Thoracic aorta (tissue), 2 donors: Measurements from ENCODE around the gene MAP1LC3B. TPM values are rescaled to one million over a fixed set of nuclear protein-coding genes. Genes with fewer than 3 reads are reported as not detected.

Source experiments
- ATAC-seq: fragments of 150-250 bp; one replicate; pipeline ENCODE4 v1.8.0; 2017; ENCODE audit warnings: low read depth; ENCODE audit not compliant: insufficient number of reproducible peaks, low FRiP score
- DNase-seq: peaks from one replicate; pipeline ENCODE4 v3.0.0-alpha.2; 2020; ENCODE audit warnings: low spot score
- H3K27ac ChIP-seq, 2 donors: fragments of 200-600 bp; sonication (generic); 1 replicate in 1 of 2; 2 replicates in 1 of 2; pipeline ENCODE4 v1.5.1; 2016; ENCODE audit warnings: mild to moderate bottlenecking in 2 of 2, moderate library complexity in 2 of 2
- H3K27me3 ChIP-seq: fragments of 200-600 bp; sonication (generic); replicated peaks from 2 replicates; pipeline ENCODE4 v1.6.0; 2016; ENCODE audit warnings: mild to moderate bottlenecking; ENCODE audit not compliant: insufficient read depth
- H3K36me3 ChIP-seq: fragments of 200-600 bp; sonication (generic); one replicate; pipeline ENCODE4 v1.5.1; 2016
- H3K4me1 ChIP-seq, 2 donors: fragments of 200-600 bp; sonication (generic); 1 replicate in 1 of 2; 2 replicates in 1 of 2; pipeline versions ENCODE4 v1.5.1 to v1.6.0; 2016; ENCODE audit warnings: low read depth in 2 of 2, mild to moderate bottlenecking in 1 of 2; ENCODE audit not compliant: control insufficient read depth in 1 of 2
- H3K4me3 ChIP-seq: fragments of 200-600 bp; sonication (generic); 2 replicates; pipeline ENCODE4 v1.5.1; 2016; ENCODE audit warnings: mild to moderate bottlenecking
- H3K9me3 ChIP-seq: fragments of 200-600 bp; sonication (generic); 2 replicates; pipeline ENCODE4 v1.5.1; 2016
- total RNA-seq, 2 donors: library from RNA; depleted of rRNA; stranded (reverse); fragments of >200 nt; gene quantifications; one replicate each; pipeline versions ENCODE4 v1.1.0 to v1.2.3, GENCODE V29; 2016
- TF ChIP-seq, protein P1 (sequence below): fragments of 200-600 bp; sonication (generic); IDR thresholded peaks from one replicate; pipeline ENCODE4 v1.5.1; 2019; ENCODE audit warnings: antibody characterized with exemption

The MAP1LC3B gene
- total RNA-seq, 2 donors from 2014 or later = 65.4 to 80.4 TPM

GRCh38 chr16:87410530-87410929, 18.4 kb downstream of the MAP1LC3B start:
- no peaks in the 10 kb centered on the region for H3K4me1 ChIP-seq
- no peak overlapping the region for H3K4me3 ChIP-seq
- H3K36me3 ChIP-seq = peaks cover 77% of the 10 kb centered on the region
- no peak overlapping the region for H3K27ac ChIP-seq
- DNase-seq (no peak), ATAC-seq (no peak)
- TF ChIP-seq, protein P1, sequence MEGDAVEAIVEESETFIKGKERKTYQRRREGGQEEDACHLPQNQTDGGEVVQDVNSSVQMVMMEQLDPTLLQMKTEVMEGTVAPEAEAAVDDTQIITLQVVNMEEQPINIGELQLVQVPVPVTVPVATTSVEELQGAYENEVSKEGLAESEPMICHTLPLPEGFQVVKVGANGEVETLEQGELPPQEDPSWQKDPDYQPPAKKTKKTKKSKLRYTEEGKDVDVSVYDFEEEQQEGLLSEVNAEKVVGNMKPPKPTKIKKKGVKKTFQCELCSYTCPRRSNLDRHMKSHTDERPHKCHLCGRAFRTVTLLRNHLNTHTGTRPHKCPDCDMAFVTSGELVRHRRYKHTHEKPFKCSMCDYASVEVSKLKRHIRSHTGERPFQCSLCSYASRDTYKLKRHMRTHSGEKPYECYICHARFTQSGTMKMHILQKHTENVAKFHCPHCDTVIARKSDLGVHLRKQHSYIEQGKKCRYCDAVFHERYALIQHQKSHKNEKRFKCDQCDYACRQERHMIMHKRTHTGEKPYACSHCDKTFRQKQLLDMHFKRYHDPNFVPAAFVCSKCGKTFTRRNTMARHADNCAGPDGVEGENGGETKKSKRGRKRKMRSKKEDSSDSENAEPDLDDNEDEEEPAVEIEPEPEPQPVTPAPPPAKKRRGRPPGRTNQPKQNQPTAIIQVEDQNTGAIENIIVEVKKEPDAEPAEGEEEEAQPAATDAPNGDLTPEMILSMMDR = no peak
- H3K27me3 ChIP-seq = no peaks in the 10 kb centered on the region
- no peaks in the 10 kb centered on the region for H3K9me3 ChIP-seq

GRCh38 chr16:87410968-87411367, 18.8 kb downstream of the MAP1LC3B start:
- no peaks in the 10 kb centered on the region for H3K9me3 ChIP-seq
- TF ChIP-seq, protein P1 = no peak
- H3K36me3 ChIP-seq = peaks cover 79% of the 10 kb centered on the region

GRCh38 chr16:87411375-87412271, 19.5 kb downstream of the MAP1LC3B start:
- no peaks in the 10 kb centered on the region for H3K9me3 ChIP-seq
- H3K27ac ChIP-seq = no peak overlapping the region
- TF ChIP-seq, protein P1 = no peak
- DNase-seq = no peak
- H3K27me3 ChIP-seq = no peaks in the 10 kb centered on the region
- no peak overlapping the region for H3K4me3 ChIP-seq
- H3K36me3 ChIP-seq = peaks cover 81% of the 10 kb centered on the region
- ATAC-seq = no peak
- no peaks in the 10 kb centered on the region for H3K4me1 ChIP-seq

More at GRCh38 chr16:87410968-87411367, 18.8 kb downstream of the MAP1LC3B start:
- ATAC-seq = no peak
- Histone ChIP-seq H3K4me3 (no peak overlapping the region), H3K27ac (no peak overlapping the region), H3K4me1 (no peaks in the 10 kb centered on the region), H3K27me3 (no peaks in the 10 kb centered on the region)
- no peak for DNase-seq

GRCh38 chr16:87412371-87412995, 20.3 kb downstream of the MAP1LC3B start:
- no peak for DNase-seq
- ATAC-seq = no peak

DNA sequence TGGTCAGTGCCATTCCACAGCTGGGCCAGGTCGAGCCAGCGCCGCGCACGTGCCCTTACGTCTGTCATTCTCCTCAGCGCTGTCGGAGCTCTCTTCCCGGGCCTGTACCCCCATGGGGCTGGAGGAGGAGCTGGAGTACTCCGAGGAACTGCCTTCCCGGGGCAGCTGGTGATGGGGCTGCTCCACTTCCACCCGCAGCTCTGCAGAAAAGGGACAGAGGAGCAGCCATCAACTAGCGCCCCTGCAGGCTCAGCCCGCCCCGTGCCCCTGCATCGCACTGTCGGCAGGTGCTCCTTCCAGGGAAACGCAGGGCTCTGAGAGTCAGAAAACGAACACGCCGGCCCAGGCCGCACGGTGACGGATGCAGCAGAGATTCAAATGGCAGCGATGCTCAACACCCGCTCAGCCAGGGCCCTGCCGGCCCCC, 20.9 kb downstream of the MAP1LC3B start:
- Histone ChIP-seq H3K4me3 (no peak overlapping the region), H3K9me3 (no peaks in the 10 kb centered on the region), H3K4me1 (no peaks in the 10 kb centered on the region), H3K36me3 (peaks cover 78% of the 10 kb centered on the region), H3K27ac (no peak overlapping the region), H3K27me3 (no peaks in the 10 kb centered on the region)
- DNase-seq (no peak), ATAC-seq (no peak)
- TF ChIP-seq, protein P1 = no peak

More at GRCh38 chr16:87412371-87412995, 20.3 kb downstream of the MAP1LC3B start:
- no peaks in the 10 kb centered on the region for H3K9me3 ChIP-seq
- no peaks in the 10 kb centered on the region for H3K4me1 ChIP-seq
- H3K36me3 ChIP-seq = peaks cover 81% of the 10 kb centered on the region
- no peak overlapping the region for H3K27ac ChIP-seq
- TF ChIP-seq, protein P1 = no peak
- no peak overlapping the region for H3K4me3 ChIP-seq
- H3K27me3 ChIP-seq = no peaks in the 10 kb centered on the region
